OCI-LY3 (cell line): ENCODE results near the gene SH2D2A.

Experiments used
- H2AFZ ChIP-seq: fragments of 200-600, 300-600 bp; shearing (Covaris generic); 2 replicates; pipeline ENCODE4 v1.6.0; 2014; ENCODE audit warnings: antibody characterized with exemption, low read depth, low read length
- H3K27ac ChIP-seq: fragments of 200-600, 300-600 bp; sonication (generic); 2 replicates; pipeline ENCODE4 v1.5.1; 2014; ENCODE audit warnings: mild to moderate bottlenecking, low read length, moderate library complexity, mixed read lengths
- H3K27me3 ChIP-seq: fragments of 200-600, 300-600 bp; sonication (generic); 2 replicates; pipeline ENCODE4 v1.6.1; 2014; ENCODE audit warnings: low read depth, low read length, mixed read lengths
- H3K36me3 ChIP-seq: fragments of 200-600, 300-600 bp; sonication (generic); replicated peaks from 2 replicates; pipeline ENCODE3; 2014; ENCODE audit warnings: low read depth, low read length, mixed read lengths
- H3K4me1 ChIP-seq: fragments of 300-600, 200-600 bp; sonication (generic); 2 replicates; pipeline ENCODE4 v1.6.1; 2014; ENCODE audit warnings: low read length, mixed read lengths
- H3K4me2 ChIP-seq: fragments of 200-600, 300-600 bp; sonication (generic); 2 replicates; pipeline ENCODE4 v1.6.1; 2014; ENCODE audit warnings: low read length, mixed read lengths
- H3K4me3 ChIP-seq: fragments of 300-600, 200-600 bp; sonication (generic); 2 replicates; pipeline ENCODE4 v1.5.1; 2014; ENCODE audit warnings: antibody characterized with exemption, mild to moderate bottlenecking, low read length, moderate library complexity
- H3K79me2 ChIP-seq: fragments of 300-600, 200-600 bp; shearing (Covaris generic); 2 replicates; pipeline ENCODE4 v1.6.1; 2014; ENCODE audit warnings: mild to moderate bottlenecking, low read length, mixed read lengths
- H3K9ac ChIP-seq: fragments of 300-600, 200-600 bp; shearing (Covaris generic); 2 replicates; pipeline ENCODE4 v1.6.0; 2014; ENCODE audit warnings: mild to moderate bottlenecking, low read length, moderate library complexity
- H3K9me3 ChIP-seq: fragments of 200-600, 300-600 bp; shearing (Covaris generic); 2 replicates; pipeline ENCODE4 v1.6.1; 2014; ENCODE audit warnings: low read length, mixed read lengths; ENCODE audit not compliant: insufficient read depth
- H4K20me1 ChIP-seq: fragments of 200-600, 300-600 bp; sonication (generic); 2 replicates; pipeline ENCODE4 v1.6.1; 2016; ENCODE audit warnings: low read length, mixed read lengths; ENCODE audit not compliant: insufficient read depth
- CTCF ChIP-seq: fragments of 200-600, 300-600 bp; sonication (generic); IDR thresholded peaks from 2 replicates; pipeline ENCODE4 v1.5.1; 2014; ENCODE audit warnings: antibody characterized with exemption, low read length, low read depth
- EZH2phosphoT487 ChIP-seq: fragments of 200-600 bp; shearing (Covaris generic); IDR thresholded peaks from 2 replicates; pipeline ENCODE4 v1.6.1; 2018; ENCODE audit warnings: antibody characterized with exemption, mixed run types, low read depth

Gene SH2D2A

GRCh38 chr1:156773607-156774006 lies 43.0 kb downstream of the SH2D2A start:
- peaks cover 36% of the 10 kb centered on the region for H4K20me1 ChIP-seq
- H3K36me3 ChIP-seq, result peaks cover 21% of the 10 kb centered on the region
- H3K79me2 ChIP-seq, result peaks cover 94% of the 10 kb centered on the region
- no peak overlapping the region for H3K9ac ChIP-seq
- H3K4me3 ChIP-seq, result no peak overlapping the region
- peak overlapping the region; percentile 25 for H3K4me2 ChIP-seq
- H3K27ac ChIP-seq, result no peak overlapping the region
- no peak overlapping the region for H2AFZ ChIP-seq
- TF ChIP-seq EZH2phosphoT487 (no peak), CTCF (0 out of 2 replicates have a peak, but pooled peaks have one; percentile 8)
- H3K9me3 ChIP-seq, result no peaks in the 10 kb centered on the region
- no peaks in the 10 kb centered on the region for H3K27me3 ChIP-seq
- H3K4me1 ChIP-seq, result peaks cover 19% of the 10 kb centered on the region

- Histone ChIP-seq H3K27me3 (no peaks in the 10 kb centered on the region), H3K4me2 (peak overlapping the region; percentile 25), H3K9ac (no peak overlapping the region), H3K4me1 (peaks cover 22% of the 10 kb centered on the region), H3K79me2 (peaks cover 94% of the 10 kb centered on the region), H2AFZ (no peak overlapping the region), H3K9me3 (no peaks in the 10 kb centered on the region), H3K27ac (no peak overlapping the region), H3K36me3 (peaks cover 17% of the 10 kb centered on the region), H3K4me3 (no peak overlapping the region), H4K20me1 (peaks cover 32% of the 10 kb centered on the region)
- TF ChIP-seq EZH2phosphoT487 (no peak), CTCF (no peak)
Observed at GRCh38 chr1:156772728-156773497, 43.7 kb downstream of the SH2D2A start.

GRCh38 chr1:156772222-156772621 lies 44.4 kb downstream of the SH2D2A start:
- H3K27ac ChIP-seq, result no peak overlapping the region
- H4K20me1 ChIP-seq, result peaks cover 25% of the 10 kb centered on the region
- no peak overlapping the region for H3K4me3 ChIP-seq
- H3K9ac ChIP-seq, result no peak overlapping the region
- peaks cover 22% of the 10 kb centered on the region for H3K4me1 ChIP-seq
- TF ChIP-seq CTCF (no peak), EZH2phosphoT487 (no peak)
- H3K27me3 ChIP-seq, result no peaks in the 10 kb centered on the region
- no peak overlapping the region for H3K4me2 ChIP-seq
- H3K36me3 ChIP-seq, result peaks cover 15% of the 10 kb centered on the region
- peaks cover 92% of the 10 kb centered on the region for H3K79me2 ChIP-seq
- H2AFZ ChIP-seq, result no peak overlapping the region
- no peaks in the 10 kb centered on the region for H3K9me3 ChIP-seq

GRCh38 chr1:156768610-156769295 lies 47.9 kb downstream of the SH2D2A start:
- Histone ChIP-seq H3K79me2 (peaks cover 73% of the 10 kb centered on the region), H2AFZ (no peak overlapping the region), H3K36me3 (peaks cover 15% of the 10 kb centered on the region), H3K9me3 (no peaks in the 10 kb centered on the region), H3K4me3 (peak overlapping the region; percentile 78), H3K9ac (peak overlapping the region; percentile 93), H3K27ac (0 out of 2 replicates have a peak overlapping the region, but pooled peaks have one; percentile 67), H3K4me2 (peak overlapping the region; percentile 94), H3K27me3 (no peaks in the 10 kb centered on the region), H3K4me1 (peaks cover 28% of the 10 kb centered on the region), H4K20me1 (peaks cover 13% of the 10 kb centered on the region)
- TF ChIP-seq CTCF (no peak), EZH2phosphoT487 (no peak)
